GM12878 (cell line): ENCODE data around the gene SSBP3. TPM values are rescaled to one million over a fixed set of nuclear protein-coding genes. Genes with fewer than 3 reads are reported as not detected.

Experiments
- ATAC-seq: fragments of 200-7000 bp; cut with Tn5 transposase; 3 replicates; pipeline ENCODE4 v1.9.1; 2020; ENCODE audit warnings: mild to moderate bottlenecking, moderate library complexity
- BruUV-seq: library from RNA; stranded (reverse); fragments of 400-500 nt; replicated peaks from 2 replicates; lab custom pipeline; 2021; lab: Mats Ljungman, UMichigan
- CTCF ChIA-PET: fragments of 300-600 bp; sonication (Branson Sonifier 250); formaldehyde crosslinking; extraction: SDS; loops from one replicate; lab custom pipeline; 2021; ENCODE audit warnings: inconsistent platforms; lab: Yijun Ruan, JAX
- POLR2A ChIA-PET: fragments of 350-600 bp; formaldehyde crosslinking; extraction: SDS; loops from one replicate; lab custom pipeline; 2021; ENCODE audit warnings: inconsistent platforms; lab: Charles Lee
- RAD21 ChIA-PET: fragments of 300-600 bp; sonication (Branson Sonifier 250); formaldehyde crosslinking; loops from one replicate; lab custom pipeline; 2023; ENCODE audit warnings: antibody characterized with exemption; ENCODE audit not compliant: unreplicated experiment; lab: Charles Lee
- SMC1A ChIA-PET: fragments of 300-600 bp; sonication (Branson Sonifier 250); formaldehyde crosslinking; loops from one replicate; lab custom pipeline; 2023; ENCODE audit not compliant: unreplicated experiment, uncharacterized antibody; lab: Charles Lee
- DNase-seq: peaks from one replicate; pipeline ENCODE4 v3.0.0-alpha.2; 2011; ENCODE audit warnings: low read depth, low spot score
- FAIRE-seq: peaks from 3 replicates; lab custom pipeline; 2011; peaks lifted over from hg19 to GRCh38; lab: Jason Lieb, UNC
- H2AFZ ChIP-seq: 2 replicates; pipeline ENCODE4 v1.6.0; 2011; ENCODE audit warnings: low read depth, low read length, control low read depth; ENCODE audit not compliant: control insufficient read depth
- H3K27ac ChIP-seq: 2 replicates; pipeline ENCODE4 v1.5.1; 2011; ENCODE audit warnings: control low read depth; ENCODE audit not compliant: control insufficient read depth, insufficient read depth
- H3K27me3 ChIP-seq, 2 experiments: replicated peaks in 1 of 2; 2 replicates each; pipeline versions ENCODE4 v1.6.0 to v1.6.1; 2011; ENCODE audit warnings: low read length in 1 of 2; ENCODE audit not compliant: control insufficient read depth in 2 of 2, insufficient read depth in 2 of 2
- H3K36me3 ChIP-seq, 2 experiments: 2 replicates each; pipeline ENCODE4 v1.5.1; 2011; ENCODE audit warnings: low read length in 1 of 2; ENCODE audit not compliant: control insufficient read depth in 2 of 2, insufficient read depth in 2 of 2
- H3K4me1 ChIP-seq: 2 replicates; pipeline ENCODE4 v1.6.1; 2011; ENCODE audit warnings: mild to moderate bottlenecking, low read length, moderate library complexity, mixed read lengths; ENCODE audit not compliant: control insufficient read depth, insufficient read depth
- H3K4me2 ChIP-seq: 2 replicates; pipeline ENCODE4 v1.6.0; 2011; ENCODE audit warnings: control low read depth; ENCODE audit not compliant: control insufficient read depth, insufficient read depth
- H3K4me3 ChIP-seq: fragments of 200-600 bp; sonication (generic); 2 replicates; pipeline ENCODE4 v1.5.1; 2016
- H3K79me2 ChIP-seq: 2 replicates; pipeline ENCODE4 v1.6.0; 2011; ENCODE audit warnings: low read length; ENCODE audit not compliant: control insufficient read depth, insufficient read depth
- H3K9ac ChIP-seq: 2 replicates; pipeline ENCODE4 v1.8.0; 2011; ENCODE audit warnings: low read length, control low read depth, mixed read lengths; ENCODE audit not compliant: control insufficient read depth, insufficient read depth
- H3K9me3 ChIP-seq: replicated peaks from 3 replicates; pipeline ENCODE4 v1.5.1; 2011; ENCODE audit warnings: mild to moderate bottlenecking, low read length; ENCODE audit not compliant: control insufficient read depth, insufficient read depth
- H4K20me1 ChIP-seq: 2 replicates; pipeline ENCODE4 v1.6.0; 2011; ENCODE audit not compliant: control insufficient read depth, insufficient read depth
- CBX5 ChIP-seq: sonication (generic); IDR thresholded peaks from 2 replicates; pipeline ENCODE4 v1.6.1; 2016; ENCODE audit warnings: low read depth, moderate library complexity, mild to moderate bottlenecking, inconsistent platforms
- CEBPB ChIP-seq, 2 experiments: fragments of 150-350 bp in 1 of 2; IDR thresholded peaks; 2 replicates each; pipeline ENCODE4 v1.6.1; 2012 to 2014; ENCODE audit warnings: low read depth in 2 of 2, low read length in 2 of 2, borderline replicate concordance in 1 of 2, inconsistent platforms in 1 of 2
- FOS ChIP-seq: IDR thresholded peaks from 3 replicates; pipeline ENCODE4 v1.6.1; 2011; ENCODE audit warnings: borderline replicate concordance; ENCODE audit not compliant: insufficient read length; ENCODE audit errors: extremely low read depth
- HCFC1 ChIP-seq: fragments of 150-350 bp; IDR thresholded peaks from 2 replicates; pipeline ENCODE4 v1.6.1; 2014; ENCODE audit warnings: low read length
- HDAC6 ChIP-seq: fragments of 200-600 bp; sonication (generic); IDR thresholded peaks from one replicate; pipeline ENCODE4 v1.8.0; 2017; ENCODE audit warnings: antibody characterized with exemption; ENCODE audit not compliant: unreplicated experiment
- HSF1 ChIP-seq: fragments of 150-350 bp; IDR thresholded peaks from 2 replicates; pipeline ENCODE4 v1.6.1; 2014; ENCODE audit warnings: mild to moderate bottlenecking, low read depth, low read length
- IKZF1 ChIP-seq: fragments of 450-650 bp; conservative IDR thresholded peaks from 2 replicates; pipeline ENCODE4 v1.6.1; 2017; ENCODE audit warnings: antibody characterized with exemption, mild to moderate bottlenecking
- LARP7 ChIP-seq: fragments of 450-650 bp; IDR thresholded peaks from 2 replicates; pipeline ENCODE4 v1.6.1; 2017; ENCODE audit warnings: mild to moderate bottlenecking
- NFYB ChIP-seq: IDR thresholded peaks from 2 replicates; pipeline ENCODE4 v1.6.1; 2011; ENCODE audit warnings: low read depth, mild to moderate bottlenecking, low read length, improper control_type of control experiment, moderate library complexity; ENCODE audit not compliant: insufficient read depth
- NKRF ChIP-seq: fragments of 450-650 bp; conservative IDR thresholded peaks from 2 replicates; pipeline ENCODE4 v1.6.1; 2017; ENCODE audit warnings: mild to moderate bottlenecking, moderate library complexity
- SREBF1 ChIP-seq: IDR thresholded peaks from 2 replicates; pipeline ENCODE4 v1.6.1; 2012; ENCODE audit warnings: mild to moderate bottlenecking, low read length
- SRF ChIP-seq, 2 experiments: IDR thresholded peaks; 2 replicates each; pipeline ENCODE4 v1.6.1; 2011; ENCODE audit warnings: low read depth in 2 of 2, low read length in 2 of 2, mild to moderate bottlenecking in 1 of 2, moderate library complexity in 1 of 2
- TCF12 ChIP-seq: IDR thresholded peaks from 2 replicates; pipeline ENCODE4 v1.6.1; 2011; ENCODE audit warnings: low read depth, mild to moderate bottlenecking, low read length
- TCF3 ChIP-seq: IDR thresholded peaks from 2 replicates; pipeline ENCODE4 v1.6.1; 2012; ENCODE audit warnings: low read depth, mild to moderate bottlenecking, low read length, borderline replicate concordance; ENCODE audit not compliant: insufficient read depth
- ZNF274 ChIP-seq: IDR thresholded peaks from one replicate; pipeline ENCODE4 v1.8.0; 2011; ENCODE audit not compliant: insufficient read length, insufficient read depth
- ZNF622 ChIP-seq: fragments of 450-650 bp; IDR thresholded peaks from 2 replicates; pipeline ENCODE4 v1.6.1; 2017; ENCODE audit warnings: mild to moderate bottlenecking, inconsistent platforms
- WGBS: methylation state at CpG from one replicate; pipeline ENCODE4 v1.1.6; 2016; ENCODE audit warnings: low lambda C conversion rate; ENCODE audit not compliant: insufficient replicate concordance, insufficient coverage; ENCODE audit errors: missing lambda C conversion rate; 5-methylcytosine and 5-hydroxymethylcytosine counted together
- in situ Hi-C: fragments of 300-500 bp; cut with MboI; formaldehyde crosslinking; loops from 9 replicates; pipeline ENCODE4 v1.14.3; 2018; ENCODE audit warnings: mixed read lengths
- intact Hi-C: fragments of 100-400 bp; cut with micrococcal nuclease; formaldehyde crosslinking; loops from one replicate; pipeline ENCODE4 v1.14.2; 2022; ENCODE audit not compliant: unreplicated experiment
- polyA plus RNA-seq, 11 experiments: library from polyadenylated mRNA; depleted of rRNA in 4 of 11; unstranded in 6 of 11; stranded (reverse) in 5 of 11; fragments of >200 nt; fragmentation: Nextera tagmentation in 4 of 11; fragmentation: Illumina TruSeq in 1 of 11; extraction: Ambion mirVana in 4 of 11; extraction: Trizol in 1 of 11; gene quantifications; 1 replicate in 1 of 11; 2 replicates in 10 of 11; pipeline versions ENCODE4 v1.2.1 to v1.2.3, GENCODE V29; 2011 to 2016; ENCODE audit warnings: inconsistent platforms in 2 of 11, missing spikeins in 2 of 11, low read depth in 1 of 11
- total RNA-seq, 4 experiments: library from RNA; depleted of rRNA in 3 of 4; stranded (reverse); fragments of >200 nt in 3 of 4; fragmentation: Illumina TruSeq in 1 of 4; extraction: Trizol in 1 of 4; gene quantifications; 2 replicates each; pipeline versions ENCODE4 v1.2.1 to v1.2.3, GENCODE V29; 2013 to 2021

SSBP3 gene
- total and polyA plus RNA-seq, 10 of the 15 experiments (the other 5 are each of a cell fraction or from before 2014, with no cell fraction given): 4.1 to 51.7 (median 17.1) TPM

GRCh38 chr1:54413732-54414131 is 7.5 kb upstream of the SSBP3 start:
- no TSS peak for BruUV-seq
- peaks cover 14% of the 10 kb centered on the region for H3K4me1 ChIP-seq
- FAIRE-seq: no peak
- no peaks in the 10 kb centered on the region for H3K36me3 ChIP-seq
- H3K27me3 ChIP-seq: no peaks in the 10 kb centered on the region; a peak in 1 of 4 replicates
- no peak overlapping the region for H3K4me2 ChIP-seq
- POLR2A ChIA-PET: no interaction called here
- no peak overlapping the region for H3K4me3 ChIP-seq
- no peak overlapping the region for H3K27ac ChIP-seq
- no peak overlapping the region for H2AFZ ChIP-seq
- H4K20me1 ChIP-seq: no peaks in the 10 kb centered on the region
- intact Hi-C loops: no loop called here
- H3K9me3 ChIP-seq: no peaks in the 10 kb centered on the region
- H3K79me2 ChIP-seq: no peaks in the 10 kb centered on the region
- TF ChIP-seq LARP7: no peak
- TF ChIP-seq HDAC6: no peak
- TF ChIP-seq NFYB: no peak
- no peak for TF ChIP-seq CBX5
- TF ChIP-seq HSF1: no peak
- no peak for TF ChIP-seq NKRF
- no peak for TF ChIP-seq SREBF1
- no peak for TF ChIP-seq IKZF1
- no peak for TF ChIP-seq CEBPB (IDR thresholded peaks at IDR 0.05; ENCODE audit: borderline replicate concordance in 1 of 2, low read depth in 2 of 2, low read length in 2 of 2)
- TF ChIP-seq ZNF274: no peak
- TF ChIP-seq TCF3: no peak
- no peak for TF ChIP-seq SRF (IDR thresholded peaks at IDR 0.05; ENCODE audit: low read depth in 2 of 2, low read length in 2 of 2)
- TF ChIP-seq TCF12: no peak
- TF ChIP-seq FOS: no peak
- no peak for TF ChIP-seq HCFC1
- TF ChIP-seq ZNF622: no peak
- 66% methylated on average over 4 of the region's 4 CpGs for WGBS
- no peak for DNase-seq
- ATAC-seq: no peak
- SMC1A ChIA-PET: no interaction called here
- in situ Hi-C loops: loop anchor here (5.0 kb wide), 1 partner anchor 74 kb away; no protein-coding TSS in a partner anchor
- RAD21 ChIA-PET: no interaction called here
- CTCF ChIA-PET: interaction anchor here (0.6 kb wide), 1 partner anchor 85 kb away, joined by 3 read pairs; no protein-coding TSS in a partner anchor
- H3K9ac ChIP-seq: no peak overlapping the region
